ENCODE measurements around the gene MSMO1. TPM values are rescaled to one million over a fixed set of nuclear protein-coding genes. Genes with fewer than 3 reads are reported as not detected.

MSMO1 gene
- total RNA-seq, 1 experiment from 2014 or later, result 72.9 TPM

GRCh38 chr4:165361810-165362209 is 34.3 kb downstream of the MSMO1 start:
- H3K27ac Mint-ChIP-seq, result no peak overlapping the region
- H3K9me3 Mint-ChIP-seq, result no peaks in the 10 kb centered on the region
- CTCF ChIA-PET, result interaction anchor here (1.0 to 1.7 kb wide), 2 partner anchors 23 to 231 kb away, joined by 3 to 6 read pairs; no protein-coding TSS in a partner anchor
- POLR2A ChIA-PET, result no interaction called here
- ATAC-seq (no peak), DNase-seq (ENCODE audit: low spot score) (no peak)
- H3K27me3 Mint-ChIP-seq (ENCODE audit: low read depth), result no peaks in the 10 kb centered on the region
- TF ChIP-seq E2F5 (CRISPR knock-in tag; IDR thresholded peaks at IDR 0.05), result no peak
- TF ChIP-seq, protein P1, sequence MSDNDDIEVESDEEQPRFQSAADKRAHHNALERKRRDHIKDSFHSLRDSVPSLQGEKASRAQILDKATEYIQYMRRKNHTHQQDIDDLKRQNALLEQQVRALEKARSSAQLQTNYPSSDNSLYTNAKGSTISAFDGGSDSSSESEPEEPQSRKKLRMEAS (CRISPR knock-in tag; IDR thresholded peaks at IDR 0.05), result no peak
- no peak for TF ChIP-seq NR2C2 (CRISPR knock-in tag; IDR thresholded peaks at IDR 0.05)
- TF ChIP-seq RORB (CRISPR knock-in tag; IDR thresholded peaks at IDR 0.05), result no peak
- TF ChIP-seq, protein P2, sequence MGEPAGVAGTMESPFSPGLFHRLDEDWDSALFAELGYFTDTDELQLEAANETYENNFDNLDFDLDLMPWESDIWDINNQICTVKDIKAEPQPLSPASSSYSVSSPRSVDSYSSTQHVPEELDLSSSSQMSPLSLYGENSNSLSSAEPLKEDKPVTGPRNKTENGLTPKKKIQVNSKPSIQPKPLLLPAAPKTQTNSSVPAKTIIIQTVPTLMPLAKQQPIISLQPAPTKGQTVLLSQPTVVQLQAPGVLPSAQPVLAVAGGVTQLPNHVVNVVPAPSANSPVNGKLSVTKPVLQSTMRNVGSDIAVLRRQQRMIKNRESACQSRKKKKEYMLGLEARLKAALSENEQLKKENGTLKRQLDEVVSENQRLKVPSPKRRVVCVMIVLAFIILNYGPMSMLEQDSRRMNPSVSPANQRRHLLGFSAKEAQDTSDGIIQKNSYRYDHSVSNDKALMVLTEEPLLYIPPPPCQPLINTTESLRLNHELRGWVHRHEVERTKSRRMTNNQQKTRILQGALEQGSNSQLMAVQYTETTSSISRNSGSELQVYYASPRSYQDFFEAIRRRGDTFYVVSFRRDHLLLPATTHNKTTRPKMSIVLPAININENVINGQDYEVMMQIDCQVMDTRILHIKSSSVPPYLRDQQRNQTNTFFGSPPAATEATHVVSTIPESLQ (CRISPR knock-in tag; IDR thresholded peaks at IDR 0.05), result no peak
- TF ChIP-seq, protein P3, sequence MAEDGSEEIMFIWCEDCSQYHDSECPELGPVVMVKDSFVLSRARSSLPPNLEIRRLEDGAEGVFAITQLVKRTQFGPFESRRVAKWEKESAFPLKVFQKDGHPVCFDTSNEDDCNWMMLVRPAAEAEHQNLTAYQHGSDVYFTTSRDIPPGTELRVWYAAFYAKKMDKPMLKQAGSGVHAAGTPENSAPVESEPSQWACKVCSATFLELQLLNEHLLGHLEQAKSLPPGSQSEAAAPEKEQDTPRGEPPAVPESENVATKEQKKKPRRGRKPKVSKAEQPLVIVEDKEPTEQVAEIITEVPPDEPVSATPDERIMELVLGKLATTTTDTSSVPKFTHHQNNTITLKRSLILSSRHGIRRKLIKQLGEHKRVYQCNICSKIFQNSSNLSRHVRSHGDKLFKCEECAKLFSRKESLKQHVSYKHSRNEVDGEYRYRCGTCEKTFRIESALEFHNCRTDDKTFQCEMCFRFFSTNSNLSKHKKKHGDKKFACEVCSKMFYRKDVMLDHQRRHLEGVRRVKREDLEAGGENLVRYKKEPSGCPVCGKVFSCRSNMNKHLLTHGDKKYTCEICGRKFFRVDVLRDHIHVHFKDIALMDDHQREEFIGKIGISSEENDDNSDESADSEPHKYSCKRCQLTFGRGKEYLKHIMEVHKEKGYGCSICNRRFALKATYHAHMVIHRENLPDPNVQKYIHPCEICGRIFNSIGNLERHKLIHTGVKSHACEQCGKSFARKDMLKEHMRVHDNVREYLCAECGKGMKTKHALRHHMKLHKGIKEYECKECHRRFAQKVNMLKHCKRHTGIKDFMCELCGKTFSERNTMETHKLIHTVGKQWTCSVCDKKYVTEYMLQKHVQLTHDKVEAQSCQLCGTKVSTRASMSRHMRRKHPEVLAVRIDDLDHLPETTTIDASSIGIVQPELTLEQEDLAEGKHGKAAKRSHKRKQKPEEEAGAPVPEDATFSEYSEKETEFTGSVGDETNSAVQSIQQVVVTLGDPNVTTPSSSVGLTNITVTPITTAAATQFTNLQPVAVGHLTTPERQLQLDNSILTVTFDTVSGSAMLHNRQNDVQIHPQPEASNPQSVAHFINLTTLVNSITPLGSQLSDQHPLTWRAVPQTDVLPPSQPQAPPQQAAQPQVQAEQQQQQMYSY (CRISPR knock-in tag; IDR thresholded peaks at IDR 0.05), result no peak
- no peak for TF ChIP-seq SOX15 (CRISPR knock-in tag; IDR thresholded peaks at IDR 0.05)
- H3K36me3 Mint-ChIP-seq, result no peaks in the 10 kb centered on the region
- 0 out of 2 replicates have a peak, but pooled peaks cover 2% of the 10 kb centered on the region for H3K4me1 Mint-ChIP-seq
- no peak overlapping the region for H3K4me3 Mint-ChIP-seq

- TF ChIP-seq ESRRA (CRISPR knock-in tag; IDR thresholded peaks at IDR 0.05; ENCODE audit: borderline replicate concordance) (no peak), ETV6 (CRISPR knock-in tag; IDR thresholded peaks at IDR 0.05) (no peak), KAT7 (CRISPR knock-in tag; IDR thresholded peaks at IDR 0.05; ENCODE audit: borderline replicate concordance) (no peak), RORB (CRISPR knock-in tag; IDR thresholded peaks at IDR 0.05) (no peak), GABPB1 (CRISPR knock-in tag; IDR thresholded peaks at IDR 0.05) (0 out of 2 replicates have a peak, but pooled peaks have one; percentile 29), HMGA2 (CRISPR knock-in tag; IDR thresholded peaks at IDR 0.05) (no peak), NFYB (CRISPR knock-in tag; conservative IDR thresholded peaks at IDR 0.05; ENCODE audit: low read depth) (no peak), IRF1 (CRISPR knock-in tag; IDR thresholded peaks at IDR 0.05) (no peak), STAT6 (CRISPR knock-in tag; conservative IDR thresholded peaks at IDR 0.05; ENCODE audit: low read depth) (no peak)
- no peak overlapping the region for H3K27ac Mint-ChIP-seq
- CTCF ChIA-PET, result interaction anchor here (0.6 to 1.4 kb wide), 4 partner anchors 8 to 233 kb away, joined by 3 to 5 read pairs (median 3); no protein-coding TSS in a partner anchor
- no peaks in the 10 kb centered on the region for H3K9me3 Mint-ChIP-seq
- no peaks in the 10 kb centered on the region for H3K36me3 Mint-ChIP-seq
- H3K4me3 Mint-ChIP-seq, result no peak overlapping the region
- H3K4me1 Mint-ChIP-seq, result peaks cover 16% of the 10 kb centered on the region
- DNase-seq (ENCODE audit: low spot score) (no peak), ATAC-seq (peak; percentile 58)
- POLR2A ChIA-PET, result no interaction called here
- no peaks in the 10 kb centered on the region for H3K27me3 Mint-ChIP-seq (ENCODE audit: low read depth)
Measured at GRCh38 chr4:165364452-165365080, 37.1 kb downstream of the MSMO1 start.

Measured in WTC11 (cell line).